Activated CD4-positive, alpha-beta T cell treated with anti-CD3 and anti-CD28 coated beads, Interleukin-2, Interleukin-4, amounts not matched to agents 100 ng/mL and 50 ng/mL, durations not matched to agents 16 hours and 8 hours (primary cell): ENCODE measurements around the gene POTEJ.
"Not testable (repeated sequence)": the region's sequence is repeated elsewhere in the genome, so short reads cannot be mapped to it uniquely, and the experiment has no call there.

Experiments
- DNase-seq: peaks from one replicate; pipeline ENCODE4 v3.0.0-alpha.2; 2020; ENCODE audit warnings: low spot score

Gene POTEJ

GRCh38 chr2:130601648-130602302, 9.5 kb upstream of the POTEJ start:
- DNase-seq, result not testable (repeated sequence)

DNA sequence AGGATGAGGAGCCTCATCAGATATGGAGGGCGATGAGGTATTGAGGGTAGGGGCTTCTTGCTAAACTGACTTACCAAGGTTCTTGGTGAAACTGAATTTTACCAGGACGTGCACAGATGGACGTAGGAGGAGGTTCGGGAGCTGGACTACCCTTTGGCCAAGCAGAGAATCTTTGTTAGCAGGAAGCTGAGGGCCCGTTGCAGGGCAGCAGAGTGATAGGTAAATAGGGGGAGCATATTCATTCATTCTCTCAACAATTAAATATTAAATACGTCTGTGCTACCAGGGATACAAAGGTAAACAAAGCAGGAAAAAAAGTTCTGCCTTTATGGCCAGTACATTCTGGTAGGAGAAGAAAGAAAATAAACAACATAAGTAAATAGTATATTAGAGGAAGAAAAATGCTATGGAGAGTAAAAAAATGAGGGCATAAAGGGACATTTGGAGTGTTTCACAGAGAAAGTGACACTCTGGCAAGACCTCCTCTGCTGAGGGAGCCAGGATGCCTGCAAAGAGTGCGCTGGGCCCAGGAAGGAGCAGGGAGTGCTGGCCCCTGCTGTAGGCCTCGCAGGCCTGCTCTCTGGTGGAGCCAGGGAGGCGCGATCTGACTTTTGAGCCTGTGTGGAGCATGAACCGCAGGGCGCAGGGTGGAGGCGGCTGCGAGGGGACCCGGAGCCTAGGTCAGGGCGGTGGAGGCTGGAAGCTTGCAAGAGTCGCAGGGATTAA, 2.8 kb upstream of the POTEJ start:
- DNase-seq, result not testable (repeated sequence)

- DNase-seq, result not testable (repeated sequence)
Measured at GRCh38 chr2:130609002-130609920, 2.0 kb upstream of the POTEJ start.

DNA sequence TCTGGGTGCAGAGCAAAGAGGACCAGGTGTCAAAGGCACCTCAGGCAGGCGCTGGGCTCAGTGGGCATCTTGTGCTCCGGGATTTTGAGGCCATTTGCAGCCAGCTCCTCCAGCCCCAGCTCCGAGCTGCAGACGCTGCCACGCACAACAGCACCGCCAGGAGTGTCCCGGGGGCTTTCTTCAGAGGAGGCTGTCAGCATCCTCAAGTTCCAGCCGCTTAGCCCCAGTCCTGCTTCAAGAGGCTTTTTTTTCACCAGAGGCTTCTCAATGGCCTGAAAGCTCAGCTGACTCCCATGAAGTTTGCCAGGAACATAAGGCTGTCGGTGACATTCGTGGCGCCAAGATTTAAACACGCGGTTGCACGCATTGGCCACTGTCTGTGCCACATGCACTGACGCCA, 754 bp upstream of the POTEJ start:
- DNase-seq, result not testable (repeated sequence)

- DNase-seq, result not testable (repeated sequence)
Measured at GRCh38 chr2:130628784-130629475, 17.7 kb downstream of the POTEJ start.

- not testable (repeated sequence) for DNase-seq
Measured at GRCh38 chr2:130638973-130639372, 27.7 kb downstream of the POTEJ start.

DNA sequence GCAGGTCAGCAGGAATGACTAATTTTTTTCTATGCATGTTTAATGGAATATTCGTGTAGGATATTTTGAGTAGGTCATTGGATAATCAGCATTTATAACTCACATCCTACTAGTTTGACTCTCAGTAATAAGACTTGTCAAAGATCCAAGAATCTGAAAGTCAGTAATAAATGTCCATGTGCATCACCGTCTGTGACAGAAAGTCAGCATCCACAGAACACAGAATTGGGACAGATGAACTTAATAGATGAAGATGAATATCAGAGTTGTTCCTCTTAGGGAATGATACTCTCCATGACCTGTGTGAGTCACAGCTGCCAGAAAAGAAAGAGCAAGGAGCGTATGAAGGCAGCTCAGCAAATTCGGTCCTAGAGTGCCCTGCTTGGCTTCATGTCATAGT, 30.4 kb downstream of the POTEJ start:
- not testable (repeated sequence) for DNase-seq

- not testable (repeated sequence) for DNase-seq
Measured at GRCh38 chr2:130649285-130649684, 38.0 kb downstream of the POTEJ start.

DNA sequence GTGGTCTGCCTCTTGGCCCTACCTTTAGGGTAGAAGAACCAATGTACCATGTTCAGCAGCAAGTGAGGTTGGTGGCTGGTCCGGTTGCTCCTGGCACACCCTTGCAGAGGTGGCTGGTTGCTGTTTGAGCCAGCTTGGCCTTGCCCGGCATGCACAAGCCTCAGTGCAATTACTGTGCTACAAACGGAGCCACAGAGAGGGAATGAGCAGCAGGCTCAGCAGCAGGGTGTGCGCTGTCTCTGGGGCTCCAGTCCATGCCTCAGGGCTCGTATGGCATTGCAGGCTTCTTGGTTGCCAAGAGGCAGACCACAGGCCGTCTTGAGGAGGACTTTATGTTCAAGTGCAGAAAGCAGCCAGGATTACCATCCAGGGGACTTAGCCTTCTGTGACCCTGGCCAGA, 53.3 kb downstream of the POTEJ start:
- not testable (repeated sequence) for DNase-seq

- not testable (repeated sequence) for DNase-seq
Measured at GRCh38 chr2:130665596-130665995, 54.4 kb downstream of the POTEJ start.

DNA sequence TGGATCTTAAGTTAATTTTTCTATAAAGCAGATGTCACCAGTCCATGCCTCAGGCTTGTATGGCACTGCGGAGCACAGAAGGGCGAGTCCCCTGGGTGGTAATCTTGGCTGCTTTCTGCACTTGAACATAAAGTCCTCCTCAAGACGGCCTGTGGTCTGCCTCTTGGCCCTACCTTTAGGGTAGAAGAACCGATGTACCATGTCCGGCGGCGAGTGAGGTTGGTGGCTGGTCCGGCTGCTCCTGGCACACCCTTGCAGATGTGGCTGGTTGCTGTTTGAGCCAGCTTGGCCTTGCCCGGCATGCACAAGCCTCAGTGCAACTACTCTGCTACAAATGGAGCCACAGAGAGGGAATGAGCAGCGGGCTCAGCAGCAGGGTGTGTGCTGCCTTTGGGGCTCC, 56.3 kb downstream of the POTEJ start:
- DNase-seq, result not testable (repeated sequence)

- not testable (repeated sequence) for DNase-seq
Measured at GRCh38 chr2:130670026-130670745, 58.9 kb downstream of the POTEJ start.

DNA sequence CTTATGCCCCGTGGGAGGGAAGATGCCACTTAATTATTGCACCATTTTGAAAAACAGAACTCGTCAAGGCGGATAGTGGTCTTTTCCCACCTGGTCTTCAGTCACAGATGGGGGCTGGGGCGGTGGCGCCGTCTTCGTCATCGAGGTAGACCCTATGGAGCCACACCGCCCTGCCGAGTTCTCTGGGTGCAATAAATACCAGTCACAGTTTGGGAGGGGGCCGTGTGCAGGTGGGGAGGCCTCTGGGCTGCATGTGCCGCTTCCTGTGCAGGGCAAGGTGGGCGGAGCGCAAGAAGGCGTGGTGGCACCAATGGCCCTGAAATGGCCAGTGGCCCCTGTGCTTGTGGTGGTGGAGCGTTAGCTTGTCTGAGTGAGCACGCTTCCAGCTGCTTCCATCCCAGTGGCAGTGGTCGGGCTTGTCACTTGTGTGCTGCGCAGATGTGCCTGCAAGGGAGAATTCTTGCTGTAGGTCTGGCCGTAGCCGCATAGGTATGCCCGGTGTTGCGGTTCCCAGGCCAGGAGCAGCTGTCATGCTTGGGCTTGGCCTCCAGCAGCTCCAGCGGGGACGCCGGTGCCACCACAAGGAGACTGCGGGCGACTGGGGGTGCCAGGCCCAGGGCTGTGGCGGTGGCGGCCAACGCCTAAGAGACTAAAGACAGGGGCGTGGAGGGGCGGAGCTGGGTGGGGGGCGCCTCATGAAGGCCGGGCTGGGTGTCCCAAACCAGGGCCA, 81.0 kb downstream of the POTEJ start:
- DNase-seq, result not testable (repeated sequence)

DNA sequence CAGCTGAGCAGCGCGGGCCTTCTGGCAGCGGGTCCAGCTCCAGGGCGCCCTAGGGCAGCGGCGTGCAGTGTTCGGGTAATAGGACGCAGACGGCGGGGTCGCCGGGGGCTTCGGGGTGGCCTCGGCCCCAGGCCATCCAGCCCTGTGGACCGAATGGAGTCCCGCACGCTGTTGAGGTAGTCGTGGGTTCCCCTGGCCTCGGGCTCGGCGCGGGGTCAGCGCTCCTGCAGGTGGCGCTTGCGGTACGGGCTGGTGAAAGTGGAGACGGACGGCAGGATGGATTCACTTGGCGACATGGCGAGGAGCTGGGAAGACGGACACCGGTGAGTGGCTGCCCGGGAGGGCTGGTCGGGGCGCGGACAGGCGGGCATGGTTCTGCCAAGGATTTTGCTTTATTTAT, 82.2 kb downstream of the POTEJ start:
- DNase-seq, result peak; percentile 3

GRCh38 chr2:130703250-130703649, 92.0 kb downstream of the POTEJ start:
- DNase-seq, result not testable (repeated sequence)
